Activated T-helper 1 cell treated with anti-CD3 and anti-CD28 coated beads, Interleukin-12 subunit alpha, Interleukin-12 subunit beta, Interleukin-2, Interleukin-4 antibody, amounts not matched to agents 30 ng/mL and 10 ng/mL and 1 ng/mL, durations not matched to agents 14 hours and 24 hours and 36 hours (primary cell): ENCODE measurements around the gene MZB1. TPM values are rescaled to one million over a fixed set of nuclear protein-coding genes. Genes with fewer than 3 reads are reported as not detected.

Source experiments
- DNase-seq: peaks from one replicate; pipeline ENCODE4 v3.0.0; 2021; ENCODE audit warnings: low spot score
- H3K27ac Mint-ChIP-seq: one replicate; pipeline ENCODE4 v1.8.0; 2021; ENCODE audit warnings: mild to moderate bottlenecking, mixed read lengths
- H3K27me3 Mint-ChIP-seq: one replicate; pipeline ENCODE4 v1.8.0; 2022; ENCODE audit warnings: mild to moderate bottlenecking, moderate library complexity, mixed read lengths; ENCODE audit not compliant: insufficient read depth
- H3K36me3 Mint-ChIP-seq: one replicate; pipeline ENCODE4 v1.8.0; 2021; ENCODE audit warnings: low read depth, mixed read lengths
- H3K4me1 Mint-ChIP-seq: one replicate; pipeline ENCODE4 v1.8.0; 2021; ENCODE audit warnings: low read depth, mixed read lengths
- H3K4me3 Mint-ChIP-seq: one replicate; pipeline ENCODE4 v1.8.0; 2021; ENCODE audit warnings: mild to moderate bottlenecking, moderate library complexity, mixed read lengths
- H3K9me3 Mint-ChIP-seq: one replicate; pipeline ENCODE4 v1.8.0; 2021; ENCODE audit warnings: mixed read lengths
- intact Hi-C: fragments of 100-400 bp; cut with micrococcal nuclease; formaldehyde crosslinking; loops from one replicate; pipeline ENCODE4 v1.15.1; 2024
- total RNA-seq: library from RNA; stranded (reverse); gene quantifications from 2 replicates; pipeline ENCODE4 v1.2.3, GENCODE V29; 2022

MZB1 gene, protein sequence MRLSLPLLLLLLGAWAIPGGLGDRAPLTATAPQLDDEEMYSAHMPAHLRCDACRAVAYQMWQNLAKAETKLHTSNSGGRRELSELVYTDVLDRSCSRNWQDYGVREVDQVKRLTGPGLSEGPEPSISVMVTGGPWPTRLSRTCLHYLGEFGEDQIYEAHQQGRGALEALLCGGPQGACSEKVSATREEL
- 38.1 and 38.8 TPM in 2 replicates for total RNA-seq

DNA sequence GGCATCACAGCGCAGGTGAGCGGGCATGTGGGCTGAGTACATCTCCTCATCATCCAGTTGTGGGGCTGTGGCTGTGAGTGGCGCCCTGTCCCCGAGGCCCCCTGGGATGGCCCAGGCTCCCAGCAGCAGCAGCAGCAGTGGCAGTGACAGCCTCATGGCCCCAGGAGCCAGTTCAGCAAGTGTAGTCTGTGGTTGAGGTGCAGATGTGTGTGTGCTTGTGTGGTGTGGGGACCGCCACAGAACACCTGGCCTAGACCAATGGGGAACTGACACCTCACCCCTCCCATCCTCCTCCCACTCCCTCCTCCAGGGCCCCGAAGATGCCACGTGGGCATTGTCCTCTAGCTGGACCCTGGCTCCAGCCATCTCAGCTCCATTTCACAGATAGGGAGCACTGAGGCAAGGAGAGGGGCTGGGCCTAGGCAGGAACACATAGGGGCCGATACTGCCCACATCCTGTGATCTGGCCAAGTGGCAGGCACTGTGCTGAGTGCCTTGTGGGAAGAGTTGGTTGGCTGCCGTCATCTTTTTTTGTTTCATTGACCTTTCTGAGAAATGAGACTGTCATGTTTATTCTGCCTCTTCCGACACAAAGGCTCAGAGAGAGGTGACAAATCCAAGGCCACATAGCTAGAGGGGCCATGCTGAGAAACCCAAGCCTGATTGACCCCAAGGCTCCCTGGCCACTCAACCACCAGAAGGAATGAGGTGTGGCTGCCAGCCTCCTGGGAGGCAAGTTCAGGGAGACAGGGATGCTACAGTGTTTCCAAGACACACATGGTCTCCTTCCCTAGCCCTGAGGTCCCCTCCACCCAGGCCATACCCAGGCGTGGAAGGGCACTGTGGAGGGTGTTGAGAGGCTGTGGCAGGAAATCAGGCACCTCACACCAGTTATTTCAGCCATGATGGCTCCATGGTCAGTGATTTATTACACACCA is at the start of gene MZB1:
TSS of gene MZB1 (minus strand) at position 213 of the 938 bp plus-strand sequence. CDS start at position 156, 57 bp downstream.
- H3K4me1 Mint-ChIP-seq = peaks cover 64% of the 10 kb centered on the region
- peaks cover 10% of the 10 kb centered on the region for H3K36me3 Mint-ChIP-seq

DNA sequence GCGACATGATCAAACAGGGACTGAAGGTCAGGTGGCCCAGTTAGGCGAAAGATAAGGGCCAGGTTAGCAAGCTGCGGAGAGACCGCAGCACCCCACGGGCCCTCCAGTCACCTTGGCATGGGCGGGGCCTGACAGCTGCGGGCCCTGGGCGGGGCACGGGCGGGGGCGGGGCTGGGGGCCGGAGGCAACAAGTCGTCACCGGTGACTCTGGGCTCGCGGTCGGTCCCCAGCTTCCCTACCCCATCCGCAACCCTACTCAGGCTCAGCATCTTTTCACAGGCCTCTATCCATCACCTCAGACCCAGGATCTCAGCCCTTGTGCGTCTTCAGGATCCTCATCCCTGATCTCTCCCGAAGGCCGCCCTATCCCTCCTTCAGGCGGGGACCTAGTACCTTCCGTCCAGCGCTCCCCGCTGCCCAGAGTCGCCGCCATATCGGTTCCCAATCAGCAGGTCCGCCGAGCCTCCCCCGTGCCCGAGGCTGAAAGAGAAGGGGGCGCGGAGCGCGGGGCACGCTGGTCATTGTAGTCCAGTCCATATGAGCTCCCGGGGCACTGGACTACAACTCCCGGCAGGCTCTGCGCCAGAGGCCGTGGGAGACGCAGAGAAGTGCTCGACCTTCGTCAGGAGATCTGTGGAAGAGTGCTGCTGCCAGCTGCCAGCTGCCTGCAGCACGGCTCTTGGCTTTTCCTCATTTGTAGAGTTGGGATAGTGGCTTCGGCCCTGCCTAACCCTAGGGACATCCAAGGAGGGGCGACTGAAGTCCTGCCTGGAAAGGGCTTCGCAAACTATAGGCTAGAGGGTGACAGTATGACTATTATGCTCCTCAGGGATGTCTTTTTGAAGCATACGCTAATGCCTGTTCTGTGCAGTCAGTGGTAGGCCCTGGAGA is 49.5 kb upstream of the MZB1 start, which contains the start of gene DNAJC18:
TSS of gene DNAJC18 (minus strand) at position 513 of the 891 bp plus-strand sequence. CDS start at position 433, 80 bp downstream.
- H3K36me3 Mint-ChIP-seq = peaks cover 14% of the 10 kb centered on the region
- peak within 1 kb of the TSS; percentile 99 for H3K27ac Mint-ChIP-seq
- peaks cover 66% of the 10 kb centered on the region for H3K4me1 Mint-ChIP-seq
- intact Hi-C loops = loop anchor here (1.0 to 5.0 kb wide), 9 partner anchors 8 to 138 kb away; partner anchors contain the start of genes SPATA24, STING1 and UBE2D2
- no peaks in the 10 kb centered on the region for H3K9me3 Mint-ChIP-seq
- H3K4me3 Mint-ChIP-seq = peak within 1 kb of the TSS; percentile 95
- H3K27me3 Mint-ChIP-seq = no peaks in the 10 kb centered on the region
- peak; percentile 86 for DNase-seq

More for the DNA sequence above, at the start of gene MZB1:
- intact Hi-C loops = loop anchor here (1.0 to 5.0 kb wide), 4 partner anchors 48 to 717 kb away; partner anchors contain the start of gene SIL1
- peak; percentile 71 for DNase-seq
- peak within 1 kb of the TSS; percentile 100 for H3K27ac Mint-ChIP-seq
- H3K27me3 Mint-ChIP-seq = no peaks in the 10 kb centered on the region
- no peaks in the 10 kb centered on the region for H3K9me3 Mint-ChIP-seq
- peak within 1 kb of the TSS; percentile 99 for H3K4me3 Mint-ChIP-seq

DNA sequence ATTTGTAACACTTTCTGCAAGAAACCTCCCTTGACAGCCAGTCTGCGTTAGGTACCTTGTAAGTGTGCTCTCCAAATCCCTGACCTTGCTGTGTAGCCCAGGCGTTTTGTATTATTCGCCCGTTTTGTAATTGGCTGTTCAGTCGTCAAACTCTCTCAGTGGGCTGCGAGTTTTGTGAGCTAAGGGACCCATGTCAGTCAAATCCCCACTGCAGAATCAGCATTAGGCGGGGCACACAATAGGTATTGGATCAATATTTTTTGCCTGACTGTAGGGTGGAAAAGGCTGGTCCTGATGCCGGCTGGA is 48.9 kb upstream of the MZB1 start:
- Mint-ChIP-seq H3K4me1 (peaks cover 60% of the 10 kb centered on the region), H3K4me3 (peak overlapping the region; percentile 95), H3K36me3 (peaks cover 14% of the 10 kb centered on the region), H3K27me3 (no peaks in the 10 kb centered on the region), H3K27ac (peak overlapping the region; percentile 79), H3K9me3 (no peaks in the 10 kb centered on the region)
- intact Hi-C loops = loop anchor here (1.0 to 5.0 kb wide), 9 partner anchors 9 to 139 kb away; partner anchors contain the start of genes SPATA24, STING1 and UBE2D2
- no peak for DNase-seq

DNA sequence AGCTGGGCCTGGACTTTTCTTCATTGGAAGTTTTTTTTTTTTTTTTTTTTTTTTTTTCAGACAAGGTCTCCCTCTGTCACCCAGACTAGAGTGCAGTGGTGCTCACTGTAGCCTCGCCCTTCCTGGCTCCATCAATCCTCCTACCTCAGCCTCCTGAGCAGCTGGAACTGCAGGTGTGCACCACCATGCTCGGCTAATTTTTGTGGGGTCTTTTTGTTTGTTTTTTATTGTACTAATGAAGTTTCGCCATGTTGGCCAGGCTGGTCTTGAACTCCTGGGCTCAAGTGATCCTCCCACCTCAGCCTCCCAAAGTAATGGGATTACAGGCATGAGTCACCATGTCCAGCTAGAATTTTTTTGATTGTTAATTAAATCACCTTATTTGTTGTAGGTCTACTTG is 46.0 kb upstream of the MZB1 start:
- H3K36me3 Mint-ChIP-seq = peaks cover 23% of the 10 kb centered on the region
- DNase-seq = no peak
- intact Hi-C loops = loop anchor here (5.0 kb wide), 1 partner anchor 142 kb away; no protein-coding TSS in a partner anchor
- no peak overlapping the region for H3K4me3 Mint-ChIP-seq
- H3K27ac Mint-ChIP-seq = no peak overlapping the region
- H3K4me1 Mint-ChIP-seq = peaks cover 34% of the 10 kb centered on the region
- no peaks in the 10 kb centered on the region for H3K27me3 Mint-ChIP-seq
- H3K9me3 Mint-ChIP-seq = no peaks in the 10 kb centered on the region

DNA sequence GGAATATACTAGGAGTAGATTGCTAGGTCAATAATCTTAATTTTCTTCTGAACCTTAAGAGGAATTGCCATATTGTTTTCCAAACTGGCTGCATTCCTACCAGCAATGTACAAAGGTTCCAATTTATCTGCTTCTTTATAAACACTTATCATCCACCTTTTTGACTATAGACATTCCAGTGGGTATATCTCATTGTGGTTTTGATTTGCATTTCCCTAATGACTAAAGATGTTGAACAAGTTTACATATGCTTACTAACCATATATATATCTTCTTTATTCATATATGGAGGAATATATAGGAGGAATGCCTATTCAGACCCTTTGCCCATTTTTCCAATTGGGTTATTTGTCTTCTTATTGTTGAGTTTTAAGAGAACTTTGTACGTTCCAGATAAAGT is 42.0 kb upstream of the MZB1 start:
- peaks cover 27% of the 10 kb centered on the region for H3K36me3 Mint-ChIP-seq
- H3K4me3 Mint-ChIP-seq = no peak overlapping the region
- intact Hi-C loops = no loop called here
- H3K27me3 Mint-ChIP-seq = no peaks in the 10 kb centered on the region
- no peaks in the 10 kb centered on the region for H3K9me3 Mint-ChIP-seq
- no peak overlapping the region for H3K27ac Mint-ChIP-seq
- DNase-seq = no peak
- peaks cover 10% of the 10 kb centered on the region for H3K4me1 Mint-ChIP-seq

DNA sequence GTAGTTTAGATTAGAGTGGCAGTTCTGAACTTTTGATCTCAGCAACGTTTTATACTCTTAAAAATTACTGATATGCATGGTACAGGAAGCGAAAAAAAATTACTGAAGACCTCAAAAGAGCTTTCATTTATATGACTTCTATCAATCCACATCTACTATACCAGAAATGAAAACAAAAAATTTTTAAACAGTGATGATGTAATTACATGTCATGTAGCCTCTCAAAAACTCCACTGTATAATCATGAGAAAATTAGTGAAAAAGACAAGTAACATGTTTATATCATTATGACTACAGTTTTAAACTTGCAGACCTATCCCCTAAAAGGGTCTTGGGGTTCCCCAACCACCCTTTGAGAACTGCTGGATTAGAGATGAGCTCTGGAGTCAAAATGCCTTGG is 40.3 kb upstream of the MZB1 start:
- no peaks in the 10 kb centered on the region for H3K9me3 Mint-ChIP-seq
- intact Hi-C loops = no loop called here
- H3K36me3 Mint-ChIP-seq = peaks cover 34% of the 10 kb centered on the region
- DNase-seq = no peak
- peaks cover 10% of the 10 kb centered on the region for H3K4me1 Mint-ChIP-seq
- no peak overlapping the region for H3K4me3 Mint-ChIP-seq
- no peak overlapping the region for H3K27ac Mint-ChIP-seq
- H3K27me3 Mint-ChIP-seq = no peaks in the 10 kb centered on the region

DNA sequence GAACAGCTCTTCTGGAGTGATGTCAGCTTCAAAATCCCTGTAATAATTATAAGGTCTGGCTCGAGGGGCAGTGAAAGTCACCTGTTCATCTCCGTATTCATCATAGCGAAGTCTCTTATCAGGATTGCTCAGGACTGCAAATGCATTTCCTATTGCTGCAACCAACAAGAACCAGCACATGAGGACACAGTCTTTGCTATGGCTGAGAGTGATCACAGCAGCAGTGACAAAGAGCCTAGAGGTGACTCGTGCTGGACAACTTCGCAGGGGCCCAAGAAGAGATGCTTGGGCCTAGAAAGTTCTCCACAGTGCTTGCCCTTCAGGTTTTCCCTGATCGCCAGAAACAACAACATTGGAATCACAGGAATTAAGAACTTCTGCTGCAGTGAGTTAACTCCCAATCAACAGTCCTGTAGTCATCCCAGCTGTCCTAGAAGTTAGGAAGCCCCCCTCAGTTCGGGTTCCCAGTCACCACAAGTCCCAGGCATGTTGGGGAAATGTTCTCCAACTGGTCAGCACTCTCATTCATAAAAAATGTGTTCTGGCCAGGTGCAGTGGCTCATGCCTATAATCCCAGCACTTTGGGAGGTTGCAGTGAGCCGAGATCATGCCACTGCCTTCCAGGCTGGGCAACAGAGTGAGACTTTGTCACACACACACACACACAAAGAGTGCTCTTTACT is 36.6 kb upstream of the MZB1 start:
- Mint-ChIP-seq H3K36me3 (peaks cover 42% of the 10 kb centered on the region), H3K9me3 (no peaks in the 10 kb centered on the region), H3K4me3 (no peak overlapping the region), H3K4me1 (peaks cover 24% of the 10 kb centered on the region), H3K27ac (no peak overlapping the region), H3K27me3 (no peaks in the 10 kb centered on the region)
- no peak for DNase-seq
- intact Hi-C loops = no loop called here

DNA sequence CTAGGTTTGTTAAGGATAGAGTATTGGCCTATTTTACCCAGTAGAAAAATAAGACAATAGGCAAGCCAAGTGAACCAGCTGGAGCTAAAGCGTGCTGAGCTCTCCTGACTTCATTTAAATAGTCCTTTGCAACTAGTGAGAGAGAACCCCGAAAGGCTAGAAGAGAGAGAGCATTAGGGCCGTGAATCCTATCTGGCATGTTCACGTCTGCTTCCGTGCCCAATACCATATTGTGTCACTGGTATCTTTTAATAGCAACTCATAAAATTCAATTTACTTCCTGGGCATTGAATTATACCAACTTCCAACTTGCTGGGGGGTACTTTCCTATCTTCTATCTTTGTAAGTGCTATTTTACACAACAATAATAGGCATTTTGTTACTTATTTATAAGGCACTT is 35.8 kb upstream of the MZB1 start:
- Mint-ChIP-seq H3K27me3 (no peaks in the 10 kb centered on the region), H3K4me3 (no peak overlapping the region), H3K4me1 (peaks cover 24% of the 10 kb centered on the region), H3K9me3 (no peaks in the 10 kb centered on the region), H3K36me3 (peaks cover 41% of the 10 kb centered on the region), H3K27ac (no peak overlapping the region)
- intact Hi-C loops = no loop called here
- no peak for DNase-seq

DNA sequence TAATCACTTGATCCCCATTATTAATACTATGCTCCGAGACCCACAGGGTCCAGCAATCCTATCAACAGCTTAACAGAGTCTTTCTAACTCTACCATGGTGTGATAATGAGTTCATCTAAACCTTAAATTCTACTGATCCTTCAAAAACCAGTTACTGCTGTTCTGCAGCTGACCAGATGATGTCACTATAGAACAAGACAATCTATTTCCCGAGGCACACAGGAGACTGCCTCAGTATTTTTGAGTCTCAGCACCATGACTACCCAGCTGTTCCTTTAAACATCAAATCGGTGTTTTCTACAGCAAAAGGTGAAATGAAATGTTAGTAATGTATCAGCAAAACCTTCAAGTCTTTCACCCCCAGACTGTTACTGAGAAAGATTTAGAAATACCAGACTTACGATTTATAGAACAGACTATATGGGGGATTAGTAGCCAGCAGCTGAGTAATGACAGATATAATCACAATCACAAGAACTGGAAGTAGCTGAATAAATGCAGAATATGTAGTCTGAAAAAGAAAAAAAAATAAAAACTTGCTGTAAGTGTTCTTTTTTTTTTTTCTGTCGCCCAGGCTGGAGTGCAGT is 32.7 kb upstream of the MZB1 start:
- Mint-ChIP-seq H3K36me3 (peaks cover 46% of the 10 kb centered on the region), H3K4me3 (no peak overlapping the region), H3K27ac (peak overlapping the region; percentile 26), H3K27me3 (no peaks in the 10 kb centered on the region), H3K9me3 (no peaks in the 10 kb centered on the region), H3K4me1 (peaks cover 22% of the 10 kb centered on the region)
- DNase-seq = peak; percentile 54
- intact Hi-C loops = loop anchor here (1.0 to 5.0 kb wide), 10 partner anchors 17 to 343 kb away; partner anchors contain the start of genes DNAJC18, SPATA24, STING1 and UBE2D2

DNA sequence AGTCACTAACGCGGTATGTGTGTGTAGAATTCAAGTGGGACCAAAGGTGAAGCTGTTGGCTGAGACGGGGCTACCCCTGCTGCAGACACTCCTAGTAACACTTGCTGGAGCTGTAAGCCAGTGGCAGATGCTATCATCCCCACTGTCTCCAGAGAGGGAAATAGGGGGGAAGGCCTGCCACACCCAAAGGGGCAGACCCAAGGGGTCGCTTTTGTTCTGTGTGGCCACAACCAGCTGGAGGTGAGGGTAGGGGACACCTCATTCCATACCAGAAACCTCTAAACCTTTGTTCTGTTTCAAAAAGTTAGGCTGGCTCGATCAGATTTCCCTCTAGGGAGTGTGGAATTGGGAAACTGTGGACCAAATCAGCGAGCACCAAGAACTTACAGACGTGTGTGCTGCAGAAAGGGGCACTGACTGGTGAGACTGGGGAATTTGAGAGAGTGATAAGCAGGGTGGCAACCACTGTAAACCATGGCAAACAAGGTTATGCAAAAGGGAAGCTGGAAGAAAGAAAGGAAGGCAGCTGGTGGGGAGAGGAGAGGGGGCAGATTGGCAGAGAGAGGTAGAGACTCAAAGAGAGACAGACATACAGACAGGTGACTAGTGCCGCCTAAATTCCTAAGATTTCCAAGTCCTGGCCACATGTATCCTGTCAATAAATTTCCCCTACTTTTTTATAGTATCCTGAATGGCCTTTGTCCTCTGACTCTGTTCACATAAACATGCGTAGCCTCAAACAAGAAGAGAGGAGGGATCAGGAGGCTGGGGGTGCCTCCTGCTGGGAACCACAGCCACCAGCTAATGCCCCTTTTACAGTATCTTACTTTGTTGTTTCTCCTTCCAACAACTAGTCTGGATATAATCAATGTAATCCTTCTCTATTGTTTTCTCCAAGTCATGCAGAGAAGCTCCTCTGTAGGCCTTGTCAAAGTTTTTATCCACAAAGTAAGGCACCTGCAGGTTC is 29.8 kb upstream of the MZB1 start:
- H3K36me3 Mint-ChIP-seq = peaks cover 40% of the 10 kb centered on the region
- H3K4me3 Mint-ChIP-seq = no peak overlapping the region
- peaks cover 50% of the 10 kb centered on the region for H3K4me1 Mint-ChIP-seq
- peak overlapping the region; percentile 6 for H3K27ac Mint-ChIP-seq
- H3K27me3 Mint-ChIP-seq = no peaks in the 10 kb centered on the region
- intact Hi-C loops = loop anchor here (5.0 to 10.0 kb wide), 3 partner anchors 158 to 325 kb away; no protein-coding TSS in a partner anchor
- DNase-seq = no peak
- no peaks in the 10 kb centered on the region for H3K9me3 Mint-ChIP-seq

DNA sequence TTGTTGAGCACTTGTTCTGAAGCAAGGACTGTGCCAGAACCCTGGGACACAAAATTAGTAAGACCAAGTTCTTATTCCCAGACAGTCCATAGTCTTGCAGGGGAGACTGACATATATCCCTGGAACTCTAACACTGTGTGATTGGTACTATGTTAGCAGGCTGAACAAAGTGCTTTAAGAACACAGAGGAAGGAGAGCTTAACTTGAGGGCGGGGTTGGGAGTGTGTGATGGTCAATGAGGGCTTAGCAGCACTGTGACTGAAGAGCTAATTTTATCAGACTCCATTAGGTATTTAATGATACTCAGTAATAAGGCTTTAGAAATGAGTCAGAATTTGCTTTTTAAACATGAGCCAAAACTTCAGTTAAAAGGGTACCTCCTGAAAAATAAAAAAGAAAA is 29.1 kb upstream of the MZB1 start:
- peaks cover 54% of the 10 kb centered on the region for H3K4me1 Mint-ChIP-seq
- intact Hi-C loops = loop anchor here (10.0 kb wide), 1 partner anchor 326 kb away; no protein-coding TSS in a partner anchor
- no peaks in the 10 kb centered on the region for H3K27me3 Mint-ChIP-seq
- H3K36me3 Mint-ChIP-seq = peaks cover 37% of the 10 kb centered on the region
- no peak overlapping the region for H3K4me3 Mint-ChIP-seq
- DNase-seq = no peak
- H3K27ac Mint-ChIP-seq = no peak overlapping the region
- no peaks in the 10 kb centered on the region for H3K9me3 Mint-ChIP-seq
